Endothelial cell of umbilical vein (primary cell): ENCODE measurements around the gene MXD4. TPM values are rescaled to one million over a fixed set of nuclear protein-coding genes. Genes with fewer than 3 reads are reported as not detected.

ENCODE experiments used
- BruUV-seq: library from RNA; stranded (reverse); fragments of 400-500 nt; replicated peaks from 2 replicates; lab custom pipeline; 2021; lab: Mats Ljungman, UMichigan
- CTCF ChIA-PET: fragments of 300-600, 350-600 bp; sonication (Branson Sonifier 250); formaldehyde crosslinking; loops from one replicate; lab custom pipeline; 2021; ENCODE audit warnings: antibody characterized with exemption, inconsistent platforms; lab: Charles Lee
- POLR2A ChIA-PET: fragments of 300-600, 350-600 bp; sonication (Branson Sonifier 250); formaldehyde crosslinking; loops from one replicate; lab custom pipeline; 2021; ENCODE audit warnings: antibody characterized with exemption, inconsistent platforms; lab: Charles Lee
- DNase-seq: peaks from one replicate; pipeline ENCODE4 v3.0.0-alpha.2; 2011; ENCODE audit warnings: low read depth, low spot score
- FAIRE-seq: peaks from 2 replicates; lab custom pipeline; 2011; peaks lifted over from hg19 to GRCh38; lab: Jason Lieb, UNC
- H2AFZ ChIP-seq: 2 replicates; pipeline ENCODE4 v1.6.0; 2012; ENCODE audit warnings: low read depth, low read length, control low read depth, inconsistent platforms
- H3K27ac ChIP-seq: 2 replicates; pipeline ENCODE4 v1.5.1; 2011; ENCODE audit warnings: low read depth, mild to moderate bottlenecking, control low read depth, low read length, moderate library complexity; ENCODE audit not compliant: insufficient read depth
- H3K27me3 ChIP-seq, 2 experiments: 2 replicates each; pipeline versions ENCODE4 v1.6.0 to v1.6.1; 2011; ENCODE audit warnings: low read length in 2 of 2, mixed read lengths in 1 of 2; ENCODE audit not compliant: control insufficient read depth in 2 of 2, insufficient read depth in 2 of 2
- H3K36me3 ChIP-seq, 2 experiments: 2 replicates in 1 of 2; 3 replicates in 1 of 2; pipeline ENCODE4 v1.5.1; 2011; ENCODE audit warnings: low read length in 2 of 2, mild to moderate bottlenecking in 1 of 2, moderate library complexity in 1 of 2; ENCODE audit not compliant: control insufficient read depth in 2 of 2, insufficient read depth in 2 of 2; ENCODE audit errors: extremely low read depth in 1 of 2
- H3K4me1 ChIP-seq: 3 replicates; pipeline ENCODE4 v1.5.1; 2011; ENCODE audit warnings: mild to moderate bottlenecking, low read length; ENCODE audit not compliant: control insufficient read depth, insufficient read depth; ENCODE audit errors: extremely low read depth
- H3K4me2 ChIP-seq: 2 replicates; pipeline ENCODE4 v1.6.1; 2011; ENCODE audit warnings: low read length, control low read depth, mixed read lengths; ENCODE audit not compliant: insufficient read depth
- H3K4me3 ChIP-seq, 3 experiments: fragments of 200-600 bp in 1 of 3; sonication (generic), shearing (Covaris generic) in 1 of 3; replicated peaks in 1 of 3; 2 replicates each; pipeline ENCODE4 v1.5.1; 2011 to 2016; ENCODE audit warnings: control low read depth in 3 of 3, low read length in 3 of 3, mild to moderate bottlenecking in 2 of 3, inconsistent platforms in 1 of 3, low read depth in 1 of 3, moderate library complexity in 1 of 3; ENCODE audit not compliant: insufficient read depth in 1 of 3
- H3K79me2 ChIP-seq: 2 replicates; pipeline ENCODE4 v1.6.0; 2012; ENCODE audit warnings: low read length, inconsistent platforms; ENCODE audit not compliant: control insufficient read depth, insufficient read depth
- H3K9ac ChIP-seq: replicated peaks from 2 replicates; pipeline ENCODE3; 2011; ENCODE audit warnings: low read length, control low read depth; ENCODE audit not compliant: insufficient read depth; ENCODE audit errors: extremely low read depth
- H3K9me1 ChIP-seq: replicated peaks from 3 replicates; pipeline ENCODE4 v1.6.0; 2011; ENCODE audit warnings: mild to moderate bottlenecking, low read length; ENCODE audit not compliant: control insufficient read depth, insufficient read depth; ENCODE audit errors: extremely low read depth
- H3K9me3 ChIP-seq: replicated peaks from 2 replicates; pipeline ENCODE4 v1.5.1; 2012; ENCODE audit warnings: low read length, inconsistent platforms; ENCODE audit not compliant: control insufficient read depth, insufficient read depth
- H4K20me1 ChIP-seq: replicated peaks from 2 replicates; pipeline ENCODE3; 2011; ENCODE audit warnings: mild to moderate bottlenecking, low read length; ENCODE audit not compliant: control insufficient read depth, insufficient read depth; ENCODE audit errors: extremely low read depth
- CTCF ChIP-seq, 2 donors: IDR thresholded peaks; 1 replicate in 1 of 2; 2 replicates in 1 of 2; pipeline ENCODE4 v1.5.1; 2011; ENCODE audit warnings: low read length in 2 of 2, mild to moderate bottlenecking in 2 of 2, moderate library complexity in 2 of 2, control low read depth in 1 of 2, inconsistent platforms in 1 of 2, low read depth in 1 of 2; ENCODE audit not compliant: insufficient read depth in 1 of 2; ENCODE audit errors: extremely low read depth in 1 of 2
- EZH2 ChIP-seq: IDR thresholded peaks from 2 replicates; pipeline ENCODE4 v1.6.1; 2012; ENCODE audit warnings: borderline replicate concordance, low read depth, mild to moderate bottlenecking, moderate library complexity, low read length, inconsistent platforms; ENCODE audit not compliant: severe bottlenecking
- FOS ChIP-seq: IDR thresholded peaks from 2 replicates; pipeline ENCODE4 v1.6.1; 2011; ENCODE audit warnings: mild to moderate bottlenecking, low read length, moderate library complexity, borderline replicate concordance; ENCODE audit not compliant: insufficient read depth
- GATA2 ChIP-seq: IDR thresholded peaks from 2 replicates; pipeline ENCODE4 v1.7.0; 2011; ENCODE audit warnings: low read depth, mild to moderate bottlenecking, moderate library complexity, mixed read lengths, low read length; ENCODE audit not compliant: insufficient read length, insufficient read depth
- JUN ChIP-seq: IDR thresholded peaks from 2 replicates; pipeline ENCODE4 v1.6.1; 2011; ENCODE audit warnings: borderline replicate concordance, low read depth; ENCODE audit not compliant: insufficient read length, insufficient read depth
- MAX ChIP-seq: IDR thresholded peaks from 2 replicates; pipeline ENCODE4 v1.6.1; 2011; ENCODE audit not compliant: insufficient read depth, insufficient read length
- MYC ChIP-seq: IDR thresholded peaks from one replicate; pipeline ENCODE4 v1.6.1; 2011; ENCODE audit warnings: mild to moderate bottlenecking, low read depth, low read length
- POLR2A ChIP-seq: IDR thresholded peaks from 2 replicates; pipeline ENCODE4 v1.6.1; 2012; ENCODE audit warnings: low read depth, mild to moderate bottlenecking, control low read depth, low read length
- POLR2AphosphoS5 ChIP-seq: IDR thresholded peaks from 2 replicates; pipeline ENCODE4 v1.6.1; 2012; ENCODE audit warnings: low read depth, mild to moderate bottlenecking, control low read depth, low read length, moderate library complexity; ENCODE audit not compliant: insufficient read depth
- dilution Hi-C: fragments of 300-500 bp; cut with MboI; formaldehyde crosslinking; loops from one replicate; pipeline ENCODE4 v1.15.0; 2019; ENCODE audit warnings: low sequenced_read_pairs; ENCODE audit not compliant: extremely low pct_ligation_motif_present
- intact Hi-C: fragments of 100-400 bp; cut with micrococcal nuclease; formaldehyde crosslinking; loops from one replicate; pipeline ENCODE4 v1.10.0; 2022
- polyA plus RNA-seq, 4 experiments: library from polyadenylated mRNA; depleted of rRNA in 3 of 4; stranded (reverse) in 3 of 4; unstranded in 1 of 4; fragments of >200 nt; gene quantifications; 2 replicates each; pipeline versions ENCODE4 v1.2.1 to v1.2.3, GENCODE V29; 2011 to 2012; ENCODE audit warnings: missing spikeins in 1 of 4
- total RNA-seq: library from RNA; stranded (reverse); gene quantifications from 2 replicates; pipeline ENCODE4 v1.2.3, GENCODE V29; 2021

The MXD4 gene
- total and polyA plus RNA-seq, 2 donors (not counting 3 experiments of a cell fraction or from before 2014, with no cell fraction given) = 62.7 to 74.1 TPM

DNA sequence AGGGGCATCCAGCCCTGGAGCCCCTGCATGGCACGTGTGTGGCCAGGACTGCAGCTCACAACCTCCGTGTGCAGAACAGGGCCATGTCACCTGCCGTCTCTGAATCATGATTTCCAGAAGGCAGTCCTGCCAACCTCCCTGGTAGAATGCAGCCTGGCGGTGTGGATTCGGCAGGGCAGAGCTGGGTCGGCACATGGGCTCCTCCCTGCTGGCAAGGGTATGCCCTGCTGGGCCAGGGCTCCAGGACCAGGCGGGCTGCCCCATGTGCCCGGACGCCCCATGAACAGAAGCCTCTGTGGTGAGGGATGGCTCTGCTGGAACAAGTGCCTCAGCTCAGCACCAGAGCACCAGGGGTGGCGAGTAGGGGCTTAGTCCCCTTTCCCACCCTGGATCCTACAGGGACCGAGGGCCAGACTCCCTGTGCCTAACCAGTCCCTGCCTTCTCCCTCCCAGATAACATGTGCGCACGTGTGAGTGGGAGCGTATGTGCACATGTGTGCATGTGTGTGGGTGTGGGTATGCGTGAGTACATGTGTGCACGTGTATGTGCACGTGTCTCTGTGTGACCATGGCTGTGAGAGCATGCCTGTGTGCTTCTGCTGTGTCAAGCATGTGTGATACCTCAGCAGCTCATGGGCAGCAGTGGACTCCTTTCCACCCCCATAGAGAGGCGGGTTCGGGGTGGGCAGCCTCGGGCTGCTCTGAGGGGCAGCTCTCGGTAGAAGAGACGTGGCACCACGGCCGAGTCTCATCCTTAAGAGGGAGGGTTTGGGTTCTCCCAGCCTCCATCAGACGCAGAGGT lies 10.3 kb upstream of the MXD4 start:
- H3K4me1 ChIP-seq = no peaks in the 10 kb centered on the region
- no peak for TF ChIP-seq POLR2A
- no peak overlapping the region for H3K27ac ChIP-seq
- no peak overlapping the region for H3K4me2 ChIP-seq
- H3K4me3 ChIP-seq = no peak overlapping the region
- no peak for FAIRE-seq
- POLR2A ChIA-PET = no interaction called here
- BruUV-seq = no TSS peak
- CTCF ChIA-PET = no interaction called here
- dilution Hi-C loops = no loop called here
- no peaks in the 10 kb centered on the region for H3K9me3 ChIP-seq
- intact Hi-C loops = no loop called here
- H4K20me1 ChIP-seq = no peaks in the 10 kb centered on the region
- no peak overlapping the region for H2AFZ ChIP-seq
- no peaks in the 10 kb centered on the region for H3K79me2 ChIP-seq
- DNase-seq = no peak
- no peaks in the 10 kb centered on the region for H3K27me3 ChIP-seq
- H3K36me3 ChIP-seq = no peaks in the 10 kb centered on the region
- H3K9me1 ChIP-seq = no peaks in the 10 kb centered on the region
- no peak overlapping the region for H3K9ac ChIP-seq

DNA sequence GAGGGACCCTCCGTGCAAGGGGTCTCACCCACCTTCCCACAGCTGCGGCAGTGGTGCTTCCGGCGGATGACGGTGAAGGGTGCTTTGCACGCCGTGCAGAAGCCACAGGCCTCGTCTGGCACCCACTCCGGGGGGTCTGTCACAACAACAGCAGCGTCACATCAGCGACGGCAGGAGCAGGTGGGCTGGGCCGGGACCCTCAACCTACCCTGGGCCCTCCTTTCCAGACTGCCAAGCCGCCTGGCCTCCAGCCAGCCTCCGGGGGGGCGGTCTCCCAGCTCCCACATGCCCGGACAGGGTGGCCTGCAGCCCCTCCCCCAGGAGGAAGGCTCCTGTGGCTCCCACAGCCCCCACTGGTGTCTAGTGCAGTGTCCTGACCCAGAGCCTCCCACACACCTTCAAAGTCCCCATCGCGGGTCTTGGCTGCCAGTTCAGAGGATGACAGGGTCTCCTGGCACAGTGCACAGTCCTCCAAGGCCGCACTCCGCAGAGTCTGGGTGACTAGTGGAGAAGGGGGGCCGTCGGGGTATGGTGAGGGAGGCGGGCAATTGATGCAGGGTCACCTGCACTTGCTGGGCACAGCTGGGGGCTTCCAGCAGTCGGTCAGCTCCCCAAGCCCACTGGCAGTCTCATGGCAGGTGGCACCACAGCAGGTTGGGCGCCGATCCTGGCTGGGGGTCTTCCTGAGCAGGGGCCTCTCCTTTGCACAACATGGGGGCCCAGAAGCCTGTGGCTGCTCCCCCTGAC lies 9.5 kb upstream of the MXD4 start:
- Histone ChIP-seq H4K20me1 (no peaks in the 10 kb centered on the region), H3K9me1 (no peaks in the 10 kb centered on the region), H2AFZ (no peak overlapping the region), H3K4me2 (no peak overlapping the region), H3K4me1 (no peaks in the 10 kb centered on the region), H3K27ac (no peak overlapping the region), H3K9me3 (no peaks in the 10 kb centered on the region), H3K79me2 (no peaks in the 10 kb centered on the region), H3K9ac (no peak overlapping the region), H3K4me3 (no peak overlapping the region), H3K36me3 (no peaks in the 10 kb centered on the region), H3K27me3 (no peaks in the 10 kb centered on the region)
- CTCF ChIA-PET = interaction anchor here (0.8 kb wide), 1 partner anchor 9 kb away, joined by 3 read pairs; no protein-coding TSS in a partner anchor
- FAIRE-seq (no peak), DNase-seq (no peak)
- TF ChIP-seq EZH2 (no peak), JUN (no peak), FOS (no peak), POLR2AphosphoS5 (no peak), POLR2A (no peak), MAX (no peak), MYC (no peak), GATA2 (no peak), CTCF (IDR thresholded peaks at IDR 0.05; ENCODE audit: extremely low read depth in 1 of 2, insufficient read depth in 1 of 2, low read depth in 1 of 2, low read length in 2 of 2) (no peak)
- intact Hi-C loops (no loop called here), dilution Hi-C loops (no loop called here)
- POLR2A ChIA-PET = no interaction called here
- BruUV-seq = no TSS peak
